ENCODE measurements around the gene MTX1.
A peak's percentile ranks its signal among the peaks of the same experiment; 100 is the strongest.
"Not testable (repeated sequence)": the region's sequence is repeated elsewhere in the genome, so short reads cannot be mapped to it uniquely, and the experiment has no call there.

MTX1 gene

DNA sequence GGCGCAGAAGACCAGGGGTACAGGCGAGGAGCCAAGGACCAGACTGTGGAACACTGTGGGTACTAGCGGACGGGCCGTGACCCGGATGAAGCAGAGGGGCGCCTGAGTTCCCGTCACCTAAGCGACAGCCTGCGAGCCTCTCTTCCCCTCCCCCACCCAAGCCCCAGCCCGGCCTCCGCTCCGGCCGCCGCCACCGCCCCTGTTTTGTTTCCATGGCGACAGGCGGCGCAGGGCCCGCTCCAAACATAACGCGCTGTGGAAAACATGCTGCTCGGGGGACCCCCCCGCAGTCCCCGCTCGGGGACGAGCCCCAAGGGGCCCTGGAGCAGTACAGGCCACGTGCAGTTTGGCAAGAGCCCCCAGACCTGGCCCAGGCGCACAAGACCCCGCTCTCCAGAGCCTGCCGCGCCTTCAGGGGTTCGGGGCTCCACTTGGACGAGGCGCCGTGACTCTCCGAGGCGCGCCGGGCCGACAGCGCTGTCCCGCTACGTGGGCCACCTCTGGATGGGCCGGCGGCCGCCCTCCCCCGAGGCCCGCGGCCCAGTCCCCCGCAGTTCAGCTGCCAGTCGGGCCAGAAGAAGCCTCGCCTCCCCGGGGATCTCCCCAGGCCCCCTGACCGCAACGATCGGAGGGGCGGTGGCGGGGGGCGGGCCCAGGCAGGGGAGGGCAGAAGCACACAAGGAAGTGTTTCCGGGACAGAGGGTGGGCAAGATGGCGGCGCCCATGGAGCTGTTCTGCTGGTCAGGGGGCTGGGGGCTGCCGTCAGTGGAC, at the start of gene MTX1:
Gene MTX1, plus strand, starts transcription at position 155 of the 771 bp plus-strand sequence. Its CDS starts 110 bp downstream, at position 265.
- peak; percentile 94 for DNase-seq

DNA sequence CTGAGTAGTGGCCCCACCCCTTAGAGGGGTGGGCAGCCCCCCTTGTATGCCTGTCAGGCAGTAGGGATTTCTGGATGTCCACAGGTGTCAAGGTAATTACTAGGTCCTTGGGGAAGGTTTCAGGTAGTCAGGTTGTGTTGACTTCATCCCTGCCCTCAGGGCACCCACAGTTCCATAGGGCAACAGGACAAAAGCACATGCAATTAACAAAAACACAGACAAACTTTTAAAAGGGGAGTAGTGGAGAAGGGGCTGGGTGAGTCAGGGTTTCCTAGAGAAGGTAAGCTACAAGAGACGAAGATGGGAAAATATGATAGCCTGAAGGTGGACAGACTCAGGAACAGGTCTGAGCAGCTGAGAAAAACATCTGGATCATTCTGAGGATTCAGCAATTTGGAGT, 49.5 kb upstream of the MTX1 start:
- DNase-seq = peak; percentile 63

- peak; percentile 32 for DNase-seq
Measured at GRCh38 chr1:155160128-155160527, 48.4 kb upstream of the MTX1 start.

DNA sequence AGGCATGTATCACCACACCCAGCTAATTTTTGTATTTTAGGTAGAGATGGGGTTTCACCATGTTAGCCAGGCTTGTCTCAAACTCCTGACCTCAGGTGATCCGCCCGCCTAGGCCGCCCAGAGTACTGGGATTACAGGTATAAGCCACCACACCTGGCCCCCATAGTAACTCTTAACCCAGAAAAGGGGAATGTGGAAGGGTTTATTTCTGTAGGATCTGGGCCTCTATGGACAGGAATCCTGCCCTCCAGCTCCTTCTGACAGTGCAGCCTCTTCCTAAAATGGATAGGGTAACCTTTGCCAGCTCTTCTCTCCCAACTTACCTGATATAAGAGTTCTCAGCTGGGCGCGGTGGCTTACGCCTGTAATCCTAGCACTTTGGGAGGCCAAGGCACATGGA, 45.9 kb upstream of the MTX1 start:
- not testable (repeated sequence) for DNase-seq

- DNase-seq = not testable (repeated sequence)
Measured at GRCh38 chr1:155163785-155164184, 44.7 kb upstream of the MTX1 start.

DNA sequence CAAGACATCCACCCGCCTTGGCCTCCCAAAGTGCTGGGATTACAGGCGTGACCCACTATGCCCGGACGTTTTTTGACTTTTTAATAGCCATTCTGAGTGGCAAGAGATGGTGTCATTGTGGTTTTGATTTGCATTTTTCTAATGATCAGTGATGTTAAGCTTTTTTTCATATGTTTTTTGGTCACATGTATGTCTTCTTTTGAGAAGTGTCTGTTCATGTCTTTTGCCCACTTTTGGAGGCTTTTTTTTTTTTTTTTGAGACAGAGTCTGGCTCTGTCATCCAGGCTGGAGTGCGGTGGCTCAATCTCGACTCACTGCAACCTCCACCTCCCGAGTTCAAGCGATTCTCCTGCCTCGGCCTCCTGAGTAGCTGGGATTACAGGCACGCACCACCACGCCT, 43.9 kb upstream of the MTX1 start:
- DNase-seq = not testable (repeated sequence)

- no peak for DNase-seq
Measured at GRCh38 chr1:155166051-155166470, 42.4 kb upstream of the MTX1 start.

DNA sequence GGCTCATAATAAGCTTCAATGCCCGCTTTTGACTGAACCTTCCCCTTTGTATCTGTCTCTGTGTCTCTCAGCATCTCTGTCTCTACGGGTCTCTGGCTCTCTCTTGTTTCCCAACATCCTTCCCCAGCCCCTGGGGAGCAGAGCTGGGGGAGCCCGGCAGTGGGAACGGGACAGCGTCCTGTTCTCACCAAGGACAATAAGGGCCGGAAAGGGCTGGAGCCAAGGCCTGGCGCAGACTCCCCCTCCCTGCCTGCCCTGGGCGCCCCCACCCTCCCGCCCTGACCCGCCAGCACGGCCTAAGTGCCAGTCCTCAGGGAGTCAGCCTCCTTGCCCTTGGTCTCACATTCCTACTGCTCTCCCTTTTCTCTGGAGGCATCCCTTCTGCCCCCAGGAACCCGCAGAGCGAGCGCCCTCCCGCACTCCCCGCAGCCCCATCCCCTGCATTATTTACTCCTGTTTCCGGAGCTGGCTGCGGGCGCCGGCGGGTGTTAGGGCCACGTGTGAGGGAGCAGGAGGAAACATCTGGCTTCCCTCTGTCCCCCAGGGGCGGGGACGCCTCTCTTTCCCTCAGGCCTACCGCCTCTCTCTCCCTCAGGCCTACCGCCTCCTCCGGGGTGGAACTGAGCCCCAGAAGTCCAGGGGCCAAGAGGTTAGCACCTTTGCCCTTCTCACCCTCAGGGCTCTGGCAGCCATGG, 41.9 kb upstream of the MTX1 start:
- peak; percentile 46 for DNase-seq

DNA sequence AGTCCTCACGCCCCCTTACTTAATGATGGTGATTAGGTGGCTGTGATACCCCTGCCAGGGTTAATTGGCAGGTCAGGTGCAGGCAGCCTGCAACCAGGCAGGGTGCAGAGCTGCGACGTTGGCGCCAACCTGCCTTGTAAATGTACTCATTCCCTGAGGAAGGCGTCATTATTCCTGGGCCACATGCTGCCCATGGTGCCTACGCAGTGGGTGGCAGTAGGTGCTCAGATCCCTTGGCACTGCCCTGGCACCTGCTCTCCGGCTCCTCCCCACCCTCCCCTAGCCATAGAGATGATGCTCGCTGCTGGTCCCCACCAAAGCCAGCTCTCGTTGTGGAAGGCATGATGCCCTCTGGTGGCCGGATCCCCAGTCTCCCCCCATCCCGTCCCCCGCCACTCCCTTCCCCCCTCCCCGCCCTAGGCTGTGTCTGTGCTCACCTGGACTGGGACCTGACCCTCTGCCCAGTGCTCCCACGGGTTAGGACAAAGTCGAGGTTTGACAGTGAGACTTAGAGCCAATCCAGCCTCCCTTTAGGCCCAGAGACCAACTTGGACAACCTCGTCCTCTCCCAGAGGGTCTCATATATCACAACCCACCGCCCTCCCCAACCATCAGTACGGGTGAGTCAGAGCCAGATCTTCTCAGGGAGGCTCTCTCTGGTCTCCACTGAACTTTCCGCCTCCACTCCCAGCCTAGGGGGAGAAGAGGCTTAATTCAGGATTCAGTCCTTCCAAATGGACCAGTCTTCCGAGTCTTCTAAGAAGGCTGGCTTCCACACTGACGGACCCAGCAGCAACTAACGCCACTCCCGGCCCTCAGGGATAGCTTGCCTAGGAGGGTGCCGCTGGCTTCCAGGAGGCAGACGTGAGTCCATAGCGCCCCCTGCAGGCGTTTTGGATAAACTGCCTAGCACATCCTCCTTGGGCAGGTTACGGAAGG, 41.1 kb upstream of the MTX1 start:
- peak; percentile 93 for DNase-seq

- DNase-seq = not testable (repeated sequence)
Measured at GRCh38 chr1:155168105-155168445, 40.4 kb upstream of the MTX1 start.

- DNase-seq = peak; percentile 1
Measured at GRCh38 chr1:155168456-155169210, 39.9 kb upstream of the MTX1 start.

DNA sequence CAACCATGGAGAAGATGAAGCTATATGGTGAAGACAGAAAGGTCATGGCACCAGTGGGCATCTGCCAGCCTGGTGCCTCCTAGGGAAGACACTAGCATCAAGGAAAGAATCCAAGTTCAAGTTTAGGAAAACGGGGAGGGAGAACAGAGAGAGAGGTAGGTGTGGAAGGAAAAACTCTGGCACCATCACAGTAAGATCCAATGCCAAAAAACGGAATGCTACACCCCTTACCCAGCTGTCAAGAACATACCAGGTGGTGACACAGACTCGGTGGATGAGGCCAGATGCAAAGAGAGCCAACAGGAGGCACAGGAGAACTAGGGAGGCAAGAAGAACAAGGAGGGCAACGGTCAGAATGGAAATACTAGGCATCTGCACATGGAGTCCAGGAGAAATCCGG, 39.0 kb upstream of the MTX1 start:
- peak; percentile 1 for DNase-seq

DNA sequence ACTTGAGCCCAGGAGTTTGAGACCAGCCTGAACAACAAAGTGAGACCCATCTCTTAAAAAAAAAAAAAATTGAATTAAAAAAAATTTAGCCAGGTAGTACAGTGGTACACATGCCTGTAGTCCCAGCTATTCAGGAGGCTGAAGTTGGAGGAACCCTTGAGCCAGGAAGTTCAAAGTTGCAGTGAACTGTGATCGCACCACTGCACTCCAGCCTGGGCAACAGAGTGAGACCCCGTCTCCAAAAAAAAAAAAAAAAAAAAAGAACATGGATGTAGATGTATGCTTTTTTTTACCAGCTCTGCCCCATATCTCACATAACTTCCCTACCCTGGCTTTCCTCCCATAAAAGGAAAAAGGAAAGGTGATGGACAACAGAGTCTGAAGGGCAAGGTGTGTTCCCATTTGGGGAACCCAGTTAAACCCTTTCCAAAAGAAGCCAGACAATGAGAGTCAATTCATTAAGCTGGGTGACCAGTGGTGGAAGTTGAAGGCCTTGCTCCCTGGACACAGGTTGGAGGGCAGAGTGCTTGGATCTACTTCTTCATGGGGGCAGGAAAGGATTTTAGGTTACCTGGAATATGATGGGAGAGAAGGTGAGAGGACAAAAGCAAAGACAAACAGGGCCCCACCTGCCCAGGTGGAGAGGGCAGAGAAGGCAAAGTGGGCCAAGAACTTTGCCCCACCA, 38.3 kb upstream of the MTX1 start:
- DNase-seq = peak; percentile 1

DNA sequence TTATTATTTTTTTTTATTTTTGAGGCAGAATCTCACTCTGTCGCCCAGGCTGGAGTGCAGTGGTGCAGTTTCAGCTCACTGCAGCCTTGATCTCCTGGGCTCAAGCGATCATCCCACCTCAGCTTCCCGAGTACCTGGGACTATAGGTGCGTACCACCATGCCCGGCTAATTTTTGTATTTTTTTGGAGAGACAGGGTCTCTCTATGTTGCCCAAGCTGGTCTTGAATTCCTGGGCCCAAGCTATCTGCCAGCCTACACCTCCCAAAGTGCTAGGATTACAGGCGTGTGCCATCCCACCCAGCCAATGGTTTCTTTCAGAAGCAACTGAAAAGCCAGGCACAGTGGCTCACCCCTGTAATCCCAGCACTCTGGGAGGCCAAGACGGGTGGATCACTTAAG, 37.7 kb upstream of the MTX1 start:
- peak; percentile 0 for DNase-seq

DNA sequence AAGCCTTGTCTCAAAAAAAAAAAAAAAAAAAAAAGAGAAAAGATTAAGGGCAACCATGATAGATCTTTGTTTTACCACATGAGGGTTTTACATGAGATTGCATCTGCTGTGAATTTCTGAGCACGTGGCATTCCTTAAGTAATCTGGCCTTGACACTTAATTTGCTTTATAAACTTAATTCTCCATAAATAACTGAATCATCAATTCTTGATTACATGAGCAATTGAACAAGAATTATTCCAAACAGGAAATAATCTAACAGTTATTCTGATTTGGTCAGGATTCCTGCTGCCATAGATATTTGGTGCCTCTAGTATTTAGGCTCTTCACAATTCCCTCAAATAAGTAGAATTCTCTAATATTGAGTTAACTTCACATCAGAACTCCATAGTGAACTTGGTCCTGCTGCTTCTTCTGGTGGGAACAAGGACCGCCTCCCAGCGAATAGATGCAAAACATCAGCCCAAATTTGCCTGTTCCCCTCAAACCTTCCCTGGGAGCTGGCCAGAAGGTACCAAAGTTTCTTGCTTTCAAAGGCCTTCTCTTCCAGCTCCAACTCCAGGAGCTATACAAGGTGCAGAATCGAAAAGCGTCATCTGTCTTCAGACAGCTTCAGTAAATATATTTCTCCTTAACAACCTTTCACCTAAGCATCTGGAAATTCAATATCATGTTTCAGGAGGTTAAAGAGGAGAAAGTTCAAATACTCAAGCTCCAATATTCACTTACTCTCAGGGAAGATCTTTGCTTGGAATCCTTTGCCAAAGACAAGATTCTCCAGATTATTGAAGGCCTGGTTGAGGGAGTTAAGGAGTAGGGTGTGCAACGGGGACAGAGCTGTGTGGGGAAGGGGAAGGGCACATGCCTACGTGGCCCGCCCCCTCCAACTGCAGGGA, 36.4 kb upstream of the MTX1 start:
- peak; percentile 0 for DNase-seq

- peak; percentile 99 for DNase-seq
Measured at GRCh38 chr1:155172732-155173477, 35.6 kb upstream of the MTX1 start, which contains the start of gene KRTCAP2. Gene KRTCAP2, minus strand, starts transcription at chr1:155173304. Its CDS starts 80 bp downstream, at chr1:155173224.

GRCh38 chr1:155173478-155174323, 34.8 kb upstream of the MTX1 start, which contains the start of gene TRIM46:
Gene TRIM46, plus strand, starts transcription at chr1:155173849. Its CDS starts 118 bp downstream, at chr1:155173967.
- peak; percentile 52 for DNase-seq
